Measurements from ENCODE around the gene PTPRT.

The PTPRT gene

DNA sequence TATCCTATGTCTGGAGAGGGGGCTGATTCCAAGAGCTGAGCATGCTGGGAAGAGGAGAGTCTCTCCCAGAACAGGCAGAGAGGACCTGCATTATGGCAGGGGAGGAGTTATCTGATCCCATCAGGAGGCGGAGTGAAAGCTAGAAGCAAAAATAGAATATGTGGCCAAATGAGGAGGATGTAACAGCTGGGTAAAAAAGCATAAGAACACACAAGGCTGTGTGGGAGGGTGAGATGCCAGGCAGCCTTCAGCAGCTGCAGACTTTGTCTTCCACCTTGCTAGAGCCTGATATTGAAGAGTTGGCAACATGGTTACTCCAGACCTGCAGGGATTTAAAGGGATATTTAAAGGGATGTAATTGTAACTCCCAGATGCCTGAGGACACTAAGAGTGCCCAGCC lies 167.1 kb downstream of the PTPRT start:
- no peak for DNase-seq (ENCODE audit: low read depth)

DNA sequence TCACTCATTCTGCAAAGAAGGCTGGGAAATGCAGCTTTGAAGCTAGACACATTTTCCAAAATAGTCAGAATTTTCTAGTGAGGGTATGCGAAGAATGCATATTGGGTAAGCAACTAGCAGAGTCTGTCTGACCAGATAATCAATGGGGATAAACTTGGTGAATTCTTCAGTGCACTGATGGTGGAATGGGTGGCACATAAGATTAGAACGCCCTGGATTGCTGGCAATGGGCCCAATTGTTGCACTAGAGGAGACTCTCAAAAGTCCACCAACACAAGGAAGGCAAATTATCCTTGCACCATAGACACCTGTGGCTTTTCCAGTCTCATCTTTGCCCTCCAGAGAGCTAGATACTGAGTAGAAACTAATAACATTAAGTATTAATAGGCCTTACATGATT lies 167.6 kb downstream of the PTPRT start:
- no peak for DNase-seq (ENCODE audit: low read depth)

DNA sequence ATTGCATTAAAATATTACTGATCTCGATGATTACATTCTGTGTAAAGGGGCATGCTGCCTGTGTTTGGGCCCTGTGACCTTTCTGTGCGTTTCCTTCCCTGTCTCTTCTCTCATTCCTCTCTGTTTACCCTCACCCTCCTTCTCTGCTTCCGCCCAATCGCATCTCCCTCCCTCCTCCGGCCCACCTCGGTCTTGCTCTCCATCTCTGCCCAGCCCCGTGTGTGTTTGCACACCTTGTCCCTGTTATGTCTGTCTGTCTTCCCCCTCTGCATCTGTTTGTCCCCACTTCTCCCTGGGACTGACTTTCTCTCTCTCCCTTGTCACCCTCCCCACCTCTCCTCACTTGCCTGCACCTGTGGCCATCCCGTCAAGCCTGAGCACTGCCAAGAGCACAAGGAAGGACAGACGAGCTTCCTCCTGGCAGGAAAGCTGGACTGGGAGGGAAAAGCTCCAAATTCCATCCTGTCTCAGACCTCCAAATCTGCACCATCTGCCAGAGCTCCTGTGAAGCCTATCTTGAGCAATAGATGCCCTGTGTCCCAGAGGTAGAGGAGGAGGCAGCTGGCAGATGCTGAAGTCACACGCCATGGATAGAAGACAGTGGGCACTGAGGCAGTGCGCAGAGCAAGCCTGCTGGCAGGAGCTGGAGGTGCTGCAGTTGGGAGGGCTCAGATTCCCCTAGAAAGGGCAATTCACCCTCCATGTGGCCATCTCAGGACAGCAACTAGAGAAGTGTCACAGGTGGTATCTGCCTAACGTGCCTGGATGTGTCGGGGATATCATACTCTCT lies 172.3 kb downstream of the PTPRT start:
- no peak for DNase-seq (ENCODE audit: low read depth)

DNA sequence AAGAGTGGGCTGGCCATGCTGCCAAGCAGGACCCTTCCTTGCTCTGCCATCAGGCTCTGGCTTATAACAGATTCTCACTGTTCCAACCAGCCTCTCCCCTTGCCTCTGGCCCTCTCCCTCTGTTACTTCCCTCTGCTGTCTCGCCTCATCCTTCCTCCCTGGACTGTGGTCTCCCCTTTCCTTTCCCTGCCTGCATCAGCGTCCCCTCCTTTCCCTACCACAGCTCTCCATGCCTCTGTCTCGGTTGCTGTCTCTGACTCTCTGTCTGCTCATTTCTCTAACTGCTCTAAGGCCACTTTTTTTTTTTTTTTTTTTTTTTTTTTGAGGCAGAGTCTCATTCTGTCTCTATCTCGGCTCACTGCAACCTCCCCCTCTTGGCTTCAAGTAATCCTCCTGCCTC lies 173.4 kb downstream of the PTPRT start:
- no peak for DNase-seq (ENCODE audit: low read depth)

DNA sequence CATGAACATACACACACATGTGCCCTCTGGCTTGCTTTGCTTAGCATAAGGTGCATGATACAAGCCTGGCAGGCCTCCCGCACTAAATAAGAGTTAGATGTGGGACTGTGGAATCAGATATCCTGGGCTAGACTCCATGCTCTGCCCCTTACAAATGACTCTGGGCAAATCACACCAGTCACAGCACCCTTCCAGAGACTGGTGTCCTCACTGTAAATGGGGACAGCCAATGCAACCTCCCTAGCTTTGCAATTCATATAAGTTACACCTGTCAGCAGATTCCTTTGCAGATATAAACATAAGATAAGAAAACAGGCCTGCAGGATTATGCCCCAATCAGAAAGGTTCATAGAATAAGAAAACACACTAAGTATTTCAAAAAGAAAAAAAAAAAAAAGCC lies 174.1 kb downstream of the PTPRT start:
- DNase-seq (ENCODE audit: low read depth), result no peak

DNA sequence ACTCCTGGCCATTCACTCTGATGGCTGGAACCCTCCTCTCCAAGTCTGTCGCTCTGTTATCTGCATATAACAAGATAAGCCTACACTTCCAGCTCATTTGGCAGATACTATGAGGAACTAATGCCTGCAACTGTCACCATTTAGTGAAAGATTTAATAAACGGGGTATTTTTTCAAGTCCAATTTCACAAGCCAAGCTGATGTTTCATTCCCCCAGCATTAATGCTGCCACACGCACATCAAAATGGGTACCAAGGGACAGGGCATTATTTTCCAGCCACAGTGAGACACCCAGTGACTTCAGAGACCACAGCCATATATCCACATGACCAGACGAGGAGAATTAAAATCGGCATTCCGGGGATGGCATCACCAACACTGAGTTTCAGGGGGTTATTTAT lies 175.5 kb downstream of the PTPRT start:
- DNase-seq (ENCODE audit: low read depth), result no peak

DNA sequence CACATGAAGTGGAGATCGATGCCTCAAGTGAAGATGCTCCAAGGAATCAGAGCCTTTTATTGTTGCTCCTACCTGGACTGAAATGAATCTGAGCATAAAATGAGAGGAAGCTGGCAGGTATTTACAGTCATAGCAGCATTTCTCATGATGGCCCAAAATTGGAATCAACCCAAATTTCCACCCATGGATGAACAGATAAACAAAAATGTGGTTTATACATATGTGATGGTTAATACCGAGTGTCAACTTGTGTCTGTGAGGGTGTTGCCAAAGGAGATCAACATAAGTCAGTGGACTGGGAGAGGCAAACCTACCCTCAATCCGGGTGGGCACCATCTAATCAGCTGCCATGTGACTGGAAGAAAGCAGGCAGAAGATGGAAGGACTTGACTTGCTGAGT lies 178.2 kb downstream of the PTPRT start:
- DNase-seq (ENCODE audit: low read depth), result no peak

DNA sequence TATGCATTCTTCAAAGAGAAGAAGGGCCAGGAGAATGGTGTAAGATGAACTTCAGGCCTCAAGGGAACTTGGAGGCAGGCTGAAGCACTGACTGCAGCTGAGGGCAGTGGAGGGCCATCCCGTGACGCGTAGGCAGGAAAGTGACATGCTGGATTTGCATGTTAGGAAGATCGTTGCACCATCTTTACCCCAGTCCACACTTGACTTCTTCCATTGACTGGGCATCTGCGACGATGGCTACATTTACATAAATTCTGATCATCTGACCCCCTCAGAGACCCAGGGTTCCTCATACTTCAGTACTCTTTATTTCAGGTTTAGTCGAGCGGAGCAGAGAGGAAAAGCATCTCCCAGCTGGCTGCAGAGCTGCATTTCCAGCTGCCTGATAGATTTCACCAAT lies 180.2 kb downstream of the PTPRT start:
- no peak for DNase-seq (ENCODE audit: low read depth)

DNA sequence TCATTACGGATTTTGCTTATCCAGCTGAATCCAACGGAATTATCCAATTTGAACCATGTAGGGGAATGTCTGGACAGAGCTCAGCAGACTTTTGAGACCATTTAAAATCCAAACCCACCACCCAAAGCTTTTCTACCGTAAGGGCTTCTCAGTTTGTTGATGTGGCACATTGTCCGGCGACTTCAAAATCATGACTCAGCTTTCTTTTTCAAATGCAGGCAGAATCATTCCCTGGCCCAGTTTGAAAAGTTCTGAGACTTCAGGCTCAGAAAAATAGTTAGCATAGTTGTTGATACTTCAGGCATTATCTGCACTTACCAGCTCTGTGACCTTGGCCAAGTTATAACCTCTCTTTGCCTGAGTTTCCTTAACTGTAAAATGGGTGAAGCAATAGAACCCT lies 182.2 kb downstream of the PTPRT start:
- no peak for DNase-seq (ENCODE audit: low read depth)

DNA sequence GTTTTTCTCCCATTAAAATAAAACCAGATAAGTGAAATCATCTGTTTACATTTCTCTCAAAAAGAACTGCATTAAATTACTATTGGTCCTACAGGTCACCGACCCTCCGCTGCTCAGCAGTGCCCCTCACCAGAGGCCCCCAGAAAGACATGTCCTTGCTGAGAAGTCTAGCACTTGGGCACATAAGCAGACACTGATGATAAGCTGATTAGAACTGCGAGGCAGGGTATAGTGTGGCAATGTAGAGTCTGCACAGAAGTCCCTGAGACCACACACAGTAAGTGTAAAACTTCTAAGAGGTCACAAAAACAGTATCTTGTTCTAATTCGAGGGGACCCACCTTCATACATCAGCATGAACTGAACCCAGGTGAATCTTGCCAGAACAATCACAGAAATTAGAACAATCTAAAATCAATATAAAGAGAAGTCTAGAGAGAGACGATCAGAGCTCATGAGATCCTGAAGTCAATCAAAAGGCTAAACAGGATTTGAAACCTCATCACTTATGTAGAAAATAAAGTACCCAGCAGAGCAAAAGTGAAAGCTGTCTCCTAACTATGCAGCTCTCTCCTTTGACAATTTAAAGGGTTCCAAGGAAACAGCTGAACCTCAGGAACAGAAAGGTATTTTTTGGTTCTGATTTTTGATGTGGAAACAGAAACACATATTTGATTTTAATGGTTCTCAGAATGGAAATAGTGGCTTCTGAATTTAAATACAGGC lies 182.9 kb downstream of the PTPRT start:
- DNase-seq (ENCODE audit: low read depth), result no peak

DNA sequence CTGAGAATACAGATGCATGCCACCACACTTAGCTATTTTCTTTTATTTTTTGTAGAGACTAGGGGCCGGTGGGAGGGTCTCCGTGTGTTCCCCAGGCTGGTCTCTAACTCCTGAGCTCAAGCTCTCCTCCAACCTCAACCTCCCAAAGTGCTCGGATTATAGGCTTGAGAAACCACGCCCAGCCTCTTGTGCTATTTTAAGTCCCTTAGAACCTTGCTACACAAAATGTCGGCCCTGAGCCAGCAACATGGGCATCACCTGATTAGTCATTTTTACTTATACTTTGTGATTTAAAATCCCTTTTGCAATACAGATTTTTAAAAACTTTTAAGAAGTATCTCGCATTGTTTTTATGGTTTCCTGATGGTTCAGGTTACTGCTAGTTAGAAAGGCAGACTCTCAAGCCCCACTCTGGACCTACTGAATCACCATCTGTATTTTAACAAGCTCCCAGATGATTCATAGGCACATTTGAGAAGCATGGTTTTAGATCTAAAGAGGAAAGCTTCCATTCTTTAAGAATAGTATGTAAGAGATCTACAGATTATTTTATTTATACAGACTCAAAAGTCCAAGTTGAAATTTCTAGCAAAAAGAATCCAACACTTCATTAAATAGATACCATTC lies 186.3 kb downstream of the PTPRT start:
- no peak for DNase-seq (ENCODE audit: low read depth)

DNA sequence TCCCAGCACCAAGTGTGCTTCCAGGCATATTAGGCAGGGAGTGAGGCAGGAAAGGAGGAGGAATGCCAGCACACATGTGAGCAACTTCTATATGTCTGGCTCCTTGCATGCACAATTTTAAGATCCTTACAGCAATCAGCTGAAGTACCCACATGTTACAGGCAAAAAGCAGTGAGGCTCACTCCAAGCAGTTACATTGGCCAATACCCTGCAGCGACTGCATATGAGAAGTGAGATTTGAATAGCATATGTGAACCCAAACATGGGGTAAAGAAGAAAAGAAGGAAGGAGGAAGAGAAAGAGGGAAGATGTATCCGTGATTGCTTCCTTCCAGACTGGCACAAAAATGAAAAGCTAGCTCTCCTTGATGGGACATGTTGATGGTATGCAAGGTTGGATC lies 193.6 kb downstream of the PTPRT start:
- DNase-seq (ENCODE audit: low read depth), result no peak

DNA sequence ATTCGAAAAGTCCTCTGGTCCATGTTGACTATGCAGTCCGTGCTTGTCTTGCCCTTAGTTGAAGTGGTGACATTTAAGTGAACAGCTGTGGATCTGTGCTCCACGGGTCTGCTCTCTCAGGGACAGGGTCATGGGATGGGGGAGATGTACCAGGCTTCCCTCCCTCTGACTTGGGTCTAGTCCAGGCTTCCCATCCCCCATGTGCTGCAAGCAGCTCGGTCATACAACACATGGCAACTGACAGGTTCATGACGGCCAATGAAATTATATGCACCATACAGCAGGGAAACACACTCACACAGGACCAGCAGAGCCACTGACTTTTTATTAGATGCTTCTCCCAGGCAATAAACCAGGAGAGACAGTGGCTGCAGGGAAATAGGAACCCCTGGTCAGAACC lies 201.4 kb downstream of the PTPRT start:
- no peak for DNase-seq (ENCODE audit: low read depth)

DNA sequence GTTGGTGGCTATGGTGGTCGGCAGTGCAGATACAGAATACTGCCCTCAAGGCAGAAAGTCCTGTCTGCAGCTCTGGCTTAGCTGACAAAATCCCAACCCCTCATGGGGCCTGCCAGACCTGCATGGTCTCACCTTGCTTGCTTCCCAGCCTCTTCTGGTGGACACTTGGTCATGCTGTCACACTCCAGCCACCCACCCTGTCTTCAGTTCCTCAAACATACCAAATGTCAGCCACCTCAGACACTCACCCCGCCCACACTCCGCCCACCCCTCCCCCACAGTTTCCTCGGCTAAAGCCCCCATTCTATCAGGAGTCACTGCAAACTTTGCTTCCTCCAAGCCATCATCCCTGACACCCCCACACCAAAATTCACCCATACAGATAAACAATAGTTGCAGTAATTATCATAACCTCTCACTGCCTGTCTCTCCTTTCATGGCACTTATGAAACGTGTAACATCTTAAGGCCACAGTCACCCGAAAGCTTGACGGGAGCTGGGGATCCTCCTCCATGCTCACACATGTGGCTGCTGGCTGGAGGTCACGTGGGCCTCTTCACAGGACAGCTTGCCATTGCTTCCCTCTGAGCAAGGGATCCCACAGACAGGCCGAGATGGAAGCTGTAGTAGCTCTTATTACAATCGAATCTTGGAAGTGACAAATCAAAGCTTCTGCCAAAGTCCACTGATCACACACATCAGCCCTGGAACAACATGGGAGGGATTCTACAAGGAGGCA lies 202.2 kb downstream of the PTPRT start:
- DNase-seq (ENCODE audit: low read depth), result no peak

DNA sequence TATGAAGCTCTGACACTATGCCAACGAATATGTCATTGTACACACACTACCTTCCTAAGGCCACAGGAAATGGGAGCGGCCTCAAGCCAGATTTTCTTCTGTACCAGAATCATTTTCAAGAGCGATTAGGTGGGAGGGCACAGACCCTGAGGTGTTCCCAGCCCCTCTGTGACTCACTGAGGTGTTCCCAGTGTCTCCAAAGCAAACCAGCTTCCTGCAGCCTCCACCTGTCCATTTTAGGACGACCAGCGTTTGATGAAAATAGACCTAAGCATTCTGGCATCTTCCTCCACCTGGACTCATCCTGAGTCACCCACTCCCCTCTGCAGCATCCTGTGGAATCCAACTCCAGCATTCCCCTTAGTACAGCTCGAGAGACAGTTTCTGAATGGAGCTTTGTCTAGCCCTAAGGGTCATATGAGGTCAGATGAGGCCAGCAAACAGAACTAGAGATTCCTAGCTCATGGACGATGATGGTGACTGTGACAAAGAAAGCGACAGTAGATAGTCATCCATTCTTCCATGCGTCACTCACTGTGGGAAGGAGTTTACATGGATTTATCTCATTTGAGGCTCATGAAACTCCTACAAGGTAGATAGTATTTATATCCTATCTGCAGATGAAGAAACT lies 203.4 kb downstream of the PTPRT start:
- no peak for DNase-seq (ENCODE audit: low read depth)

DNA sequence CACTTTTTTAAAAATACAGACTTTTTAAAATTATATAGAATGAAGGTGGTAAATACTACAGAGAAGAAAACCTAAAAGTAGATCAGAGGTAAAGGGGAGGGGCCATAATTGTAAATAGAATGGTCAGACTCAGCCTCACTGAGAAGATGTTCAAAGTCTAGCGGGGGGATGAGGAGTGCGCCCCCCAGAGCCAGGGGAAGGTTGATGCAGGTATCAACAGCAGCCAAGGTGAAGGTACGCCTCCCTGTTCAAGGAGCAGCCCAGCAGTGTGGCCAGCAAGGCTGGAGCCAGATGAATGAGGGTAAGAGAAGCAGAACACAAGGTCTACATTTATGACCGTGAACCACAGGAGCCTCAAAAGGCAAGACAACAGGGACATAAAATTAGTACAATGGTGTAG lies 204.1 kb downstream of the PTPRT start:
- DNase-seq (ENCODE audit: low read depth), result no peak

DNA sequence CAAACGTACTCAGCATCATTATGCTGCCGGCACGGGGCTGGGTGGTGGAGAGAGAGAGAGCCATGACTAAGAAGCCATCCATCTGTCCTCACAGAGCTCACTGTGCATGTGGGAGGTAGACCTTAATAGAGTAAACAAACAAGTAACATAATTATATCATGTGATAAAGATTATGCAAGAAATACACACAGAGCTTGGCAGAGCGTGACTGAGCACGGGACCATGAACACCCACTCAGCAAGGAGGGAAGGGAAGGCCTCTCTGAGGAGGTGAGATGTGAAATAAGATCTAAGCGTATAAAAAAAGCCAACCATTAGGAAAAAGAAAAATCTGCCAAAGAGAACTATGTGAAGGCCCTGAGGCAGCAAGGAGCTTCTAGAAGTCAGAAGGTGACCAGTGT lies 207.5 kb downstream of the PTPRT start:
- no peak for DNase-seq (ENCODE audit: low read depth)

DNA sequence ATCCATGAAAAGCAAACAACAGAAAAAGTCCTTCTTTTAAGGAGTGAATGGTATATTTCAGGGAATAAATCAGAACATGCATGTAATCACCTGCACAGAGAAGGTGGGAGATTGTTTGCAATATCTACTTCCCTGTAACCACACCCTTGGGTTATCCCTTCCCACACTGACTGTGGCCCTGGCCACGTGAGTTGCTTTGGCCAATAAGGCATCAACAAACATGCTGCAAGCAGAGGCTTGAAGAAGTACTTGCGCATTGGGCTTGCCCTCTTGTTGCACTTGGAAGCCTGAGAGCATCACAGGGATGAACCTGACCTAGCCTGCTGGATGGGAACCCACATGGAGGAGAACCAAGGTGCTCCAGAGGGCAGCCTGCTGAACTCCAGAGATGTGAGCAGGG lies 208.5 kb downstream of the PTPRT start:
- DNase-seq (ENCODE audit: low read depth), result no peak

DNA sequence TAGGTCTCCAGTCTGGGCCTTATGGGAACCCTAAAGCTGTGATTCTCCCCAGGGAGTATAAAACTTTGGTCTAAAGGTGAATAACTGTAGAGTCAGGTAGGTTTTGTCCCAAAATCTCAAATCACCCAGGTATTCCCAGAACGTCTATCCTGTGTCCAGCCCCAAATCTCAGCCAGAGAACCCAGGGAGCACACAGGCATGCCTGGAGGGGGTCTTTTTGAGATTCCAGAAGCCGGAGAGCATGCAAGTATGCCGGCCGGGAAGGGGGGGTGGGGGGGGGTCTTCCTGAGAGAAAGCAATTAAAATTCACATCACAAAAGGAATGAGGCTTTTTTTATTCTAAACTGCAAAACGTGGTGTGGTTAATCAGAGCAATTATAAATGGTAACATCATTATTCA lies 210.0 kb downstream of the PTPRT start:
- DNase-seq (ENCODE audit: low read depth), result no peak

DNA sequence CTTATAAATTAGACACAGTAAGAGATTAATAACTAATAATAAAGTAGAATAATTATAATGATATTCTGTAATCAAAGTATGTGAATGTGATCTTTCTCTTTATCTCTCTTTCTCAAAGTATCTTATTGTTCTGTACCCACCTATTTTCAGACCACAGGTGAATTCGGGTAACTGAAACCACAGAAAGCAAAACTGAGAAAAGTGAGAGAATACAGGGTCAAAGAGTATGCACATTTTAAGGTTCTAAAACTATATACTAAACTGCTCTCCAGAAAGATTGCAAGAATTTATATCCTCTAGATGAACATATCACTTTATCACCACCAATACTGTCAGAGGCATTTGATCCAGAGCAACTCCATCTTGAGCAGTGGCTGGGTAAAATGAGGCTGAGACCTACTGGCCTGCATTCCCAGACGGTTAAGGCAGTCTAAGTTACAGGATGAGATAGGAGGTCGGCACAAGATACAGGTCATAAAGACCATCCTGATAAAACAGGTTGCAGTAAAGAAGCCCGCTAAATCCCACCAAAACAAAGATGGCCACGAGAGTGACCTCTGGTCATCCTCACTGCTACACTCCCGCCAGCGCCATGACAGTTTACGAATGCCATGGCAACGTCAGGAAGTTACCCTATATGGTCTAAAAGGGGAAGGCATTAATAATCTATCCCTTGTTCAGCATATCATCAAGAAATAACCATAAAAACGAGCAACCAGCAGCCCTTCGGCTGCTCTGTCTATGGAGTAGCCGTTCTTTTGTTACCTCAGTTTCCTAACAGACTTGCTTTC lies 211.3 kb downstream of the PTPRT start:
- DNase-seq (ENCODE audit: low read depth), result no peak

DNA sequence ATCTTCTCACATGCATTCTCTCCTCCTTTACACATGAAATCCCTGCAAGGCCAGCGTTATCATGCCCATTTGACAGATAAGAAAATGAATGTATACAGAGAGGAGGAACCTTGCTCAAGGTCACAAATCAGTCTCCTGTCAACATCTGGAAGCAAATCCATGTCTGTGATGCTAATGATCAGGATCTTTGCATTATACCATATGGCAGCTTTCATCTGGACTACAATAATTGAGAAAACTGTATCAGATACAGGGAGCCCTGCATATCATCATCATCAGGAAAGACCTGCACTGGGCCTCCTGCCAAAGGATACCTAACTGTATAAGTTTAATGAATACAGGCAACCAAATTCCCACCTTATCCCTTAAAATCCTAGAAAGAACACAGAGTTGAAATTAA lies 213.7 kb downstream of the PTPRT start:
- DNase-seq (ENCODE audit: low read depth), result no peak
